K562 (cell line): ENCODE measurements around the gene HNRNPM. TPM values are rescaled to one million over a fixed set of nuclear protein-coding genes. Genes with fewer than 3 reads are reported as not detected.

Experiments
- ESRRB ChIP-seq: fragments of 250-450 bp; sonication (Bioruptor Pico); IDR thresholded peaks from 2 replicates; pipeline ENCODE4 v1.5.0; 2020; ENCODE audit warnings: mild to moderate bottlenecking, moderate library complexity, borderline replicate concordance
- HSF4 ChIP-seq: fragments of 250-450 bp; sonication (Bioruptor Pico); IDR thresholded peaks from 2 replicates; pipeline ENCODE4 v2.1.2; 2022; ENCODE audit warnings: mild to moderate bottlenecking, moderate library complexity, borderline replicate concordance
- ILF3 ChIP-seq: fragments of 450-650 bp; IDR thresholded peaks from 2 replicates; pipeline ENCODE4 v1.6.1; 2018; ENCODE audit warnings: antibody characterized with exemption, mild to moderate bottlenecking, moderate library complexity, borderline replicate concordance
- JUND ChIP-seq, 2 experiments: IDR thresholded peaks; 2 replicates in 1 of 2; 3 replicates in 1 of 2; pipeline ENCODE4 v1.6.1; 2011; ENCODE audit warnings: borderline replicate concordance in 2 of 2, low read depth in 2 of 2, low read length in 2 of 2, improper control_type of control experiment in 1 of 2, missing biosample characterization in 1 of 2, missing genetic modification characterization in 1 of 2, missing genetic modification reagents in 1 of 2
- MCM5 ChIP-seq: fragments of 450-650 bp; IDR thresholded peaks from 2 replicates; pipeline ENCODE4 v1.6.1; 2016; ENCODE audit warnings: low read depth
- PHF8 ChIP-seq: fragments of 200-600 bp; sonication (generic); IDR thresholded peaks from 2 replicates; pipeline ENCODE4 v1.6.1; 2012; ENCODE audit warnings: mixed run types, mild to moderate bottlenecking, inconsistent platforms, low read length, moderate library complexity, borderline replicate concordance
- POLR3G ChIP-seq: IDR thresholded peaks from 2 replicates; pipeline ENCODE4 v1.6.1; 2011; ENCODE audit not compliant: insufficient read length, insufficient replicate concordance; ENCODE audit errors: extremely low read depth
- PYGO2 ChIP-seq: fragments of 450-650 bp; IDR thresholded peaks from 2 replicates; pipeline ENCODE4 v1.6.1; 2016; ENCODE audit warnings: mild to moderate bottlenecking, missing genetic modification characterization, moderate library complexity, missing compliant biosample characterization
- SAP30 ChIP-seq: fragments of 200-600 bp; sonication (generic); IDR thresholded peaks from 2 replicates; pipeline ENCODE4 v1.6.1; 2012; ENCODE audit warnings: borderline replicate concordance, low read depth, mild to moderate bottlenecking, moderate library complexity, low read length, control low read depth, inconsistent platforms; ENCODE audit not compliant: insufficient read depth, poor library complexity, severe bottlenecking
- SMARCB1 ChIP-seq: IDR thresholded peaks from 2 replicates; pipeline ENCODE4 v1.6.1; 2011; ENCODE audit warnings: improper control_type of control experiment, low read depth; ENCODE audit not compliant: insufficient read length
- polyA plus RNA-seq, 8 experiments: library from polyadenylated mRNA; depleted of rRNA in 4 of 8; stranded (reverse) in 5 of 8; unstranded in 3 of 8; fragments of >200 nt; fragmentation: Nextera tagmentation in 2 of 8; fragmentation: Illumina TruSeq in 1 of 8; extraction: Ambion mirVana in 2 of 8; extraction: Trizol in 1 of 8; gene quantifications; 2 replicates each; pipeline versions ENCODE4 v1.2.1 to v1.2.3, GENCODE V29; 2011 to 2014; ENCODE audit warnings: inconsistent platforms in 1 of 8, missing spikeins in 1 of 8
- total RNA-seq, 7 experiments: library from RNA; depleted of rRNA in 6 of 7; stranded (reverse); fragments of >200 nt in 6 of 7; fragmentation: Illumina TruSeq in 2 of 7; extraction: Trizol in 2 of 7; gene quantifications; 2 replicates each; pipeline versions ENCODE4 v1.2.1 to v1.2.3, GENCODE V29; 2011 to 2021; ENCODE audit warnings: low replicate concordance in 1 of 7
- TF ChIP-seq, protein P1 (sequence below), 2 experiments: fragments of 450-650 bp in 1 of 2; sonication (generic) in 1 of 2; formaldehyde crosslinking in 1 of 2; IDR thresholded peaks in 1 of 2; conservative IDR thresholded peaks in 1 of 2; 2 replicates each; pipeline versions ENCODE4 v1.6.1 to v1.8.1; 2016 to 2023; ENCODE audit warnings: mild to moderate bottlenecking in 2 of 2, moderate library complexity in 2 of 2, inconsistent platforms in 1 of 2, missing genetic modification reagents in 1 of 2
- TF ChIP-seq, protein P2 (sequence below): IDR thresholded peaks from 3 replicates; pipeline ENCODE4 v1.6.1; 2011; ENCODE audit warnings: borderline replicate concordance, mild to moderate bottlenecking; ENCODE audit not compliant: insufficient read length, insufficient read depth
- TF ChIP-seq, protein P3 (sequence below): IDR thresholded peaks from 2 replicates; pipeline ENCODE4 v1.6.1; 2016; ENCODE audit warnings: missing genetic modification characterization, missing compliant biosample characterization

The HNRNPM gene
- total and polyA plus RNA-seq, 9 of the 15 experiments (the other 6 are each of a cell fraction or from before 2014, with no cell fraction given), result 11.1 to 340 (median 195) TPM

DNA sequence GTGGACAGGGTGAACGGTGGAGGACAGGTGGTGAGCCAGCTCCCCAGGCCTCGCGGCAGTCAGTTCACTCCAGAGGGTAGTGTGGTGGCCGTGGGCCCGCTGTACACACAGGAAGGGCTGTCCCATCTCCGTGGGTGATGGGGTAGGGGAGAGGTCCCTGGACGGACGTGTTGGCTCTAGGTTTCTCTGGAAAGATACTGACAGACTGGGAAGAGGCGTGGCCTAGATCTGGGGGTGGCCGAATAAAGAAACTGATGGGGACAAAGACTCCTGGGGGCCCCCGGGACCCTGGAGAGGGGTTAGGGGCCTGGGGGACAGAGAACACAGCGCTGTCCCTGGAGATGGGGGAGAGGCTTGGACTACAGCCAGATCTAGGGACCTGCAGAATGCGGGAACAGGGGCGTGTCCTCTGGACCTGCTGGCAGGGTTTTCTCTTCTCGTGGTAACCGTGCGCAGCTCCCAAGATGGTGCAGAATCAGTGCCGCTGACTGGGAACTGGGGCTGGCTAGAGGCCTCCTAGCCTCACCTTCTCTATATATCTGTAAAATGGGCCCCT lies 61.7 kb downstream of the HNRNPM start (continued):
- TF ChIP-seq, protein P1, sequence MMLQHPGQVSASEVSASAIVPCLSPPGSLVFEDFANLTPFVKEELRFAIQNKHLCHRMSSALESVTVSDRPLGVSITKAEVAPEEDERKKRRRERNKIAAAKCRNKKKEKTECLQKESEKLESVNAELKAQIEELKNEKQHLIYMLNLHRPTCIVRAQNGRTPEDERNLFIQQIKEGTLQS (IDR thresholded peaks at IDR 0.05), result no peak
- TF ChIP-seq, protein P1 (CRISPR knock-in tag; conservative IDR thresholded peaks at IDR 0.05), result no peak
- TF ChIP-seq MCM5, result no peak
- TF ChIP-seq HSF4, result no peak
- no peak for TF ChIP-seq PYGO2 (tag)
- no peak for TF ChIP-seq POLR3G
- no peak for TF ChIP-seq ILF3
- no peak for TF ChIP-seq JUND (IDR thresholded peaks at IDR 0.05; ENCODE audit: borderline replicate concordance, low read depth, low read length)
- no peak for TF ChIP-seq JUND (tag; IDR thresholded peaks at IDR 0.05; ENCODE audit: borderline replicate concordance, low read depth, low read length)
- no peak for TF ChIP-seq PHF8
- TF ChIP-seq, protein P2, sequence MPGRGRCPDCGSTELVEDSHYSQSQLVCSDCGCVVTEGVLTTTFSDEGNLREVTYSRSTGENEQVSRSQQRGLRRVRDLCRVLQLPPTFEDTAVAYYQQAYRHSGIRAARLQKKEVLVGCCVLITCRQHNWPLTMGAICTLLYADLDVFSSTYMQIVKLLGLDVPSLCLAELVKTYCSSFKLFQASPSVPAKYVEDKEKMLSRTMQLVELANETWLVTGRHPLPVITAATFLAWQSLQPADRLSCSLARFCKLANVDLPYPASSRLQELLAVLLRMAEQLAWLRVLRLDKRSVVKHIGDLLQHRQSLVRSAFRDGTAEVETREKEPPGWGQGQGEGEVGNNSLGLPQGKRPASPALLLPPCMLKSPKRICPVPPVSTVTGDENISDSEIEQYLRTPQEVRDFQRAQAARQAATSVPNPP, result no peak
- TF ChIP-seq SMARCB1, result no peak
- TF ChIP-seq SAP30, result no peak
- TF ChIP-seq, protein P3, sequence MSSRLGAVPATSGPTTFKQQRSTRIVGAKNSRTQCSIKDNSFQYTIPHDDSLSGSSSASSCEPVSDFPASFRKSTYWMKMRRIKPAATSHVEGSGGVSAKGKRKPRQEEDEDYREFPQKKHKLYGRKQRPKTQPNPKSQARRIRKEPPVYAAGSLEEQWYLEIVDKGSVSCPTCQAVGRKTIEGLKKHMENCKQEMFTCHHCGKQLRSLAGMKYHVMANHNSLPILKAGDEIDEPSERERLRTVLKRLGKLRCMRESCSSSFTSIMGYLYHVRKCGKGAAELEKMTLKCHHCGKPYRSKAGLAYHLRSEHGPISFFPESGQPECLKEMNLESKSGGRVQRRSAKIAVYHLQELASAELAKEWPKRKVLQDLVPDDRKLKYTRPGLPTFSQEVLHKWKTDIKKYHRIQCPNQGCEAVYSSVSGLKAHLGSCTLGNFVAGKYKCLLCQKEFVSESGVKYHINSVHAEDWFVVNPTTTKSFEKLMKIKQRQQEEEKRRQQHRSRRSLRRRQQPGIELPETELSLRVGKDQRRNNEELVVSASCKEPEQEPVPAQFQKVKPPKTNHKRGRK (tag), result no peak
- TF ChIP-seq ESRRB (CRISPR knock-in tag), result no peak
